NCI-H345 treated with DMSO at 0.1 percent for 48 hours (cell line): ENCODE results near the gene FCHSD2.

Experiments
- DNase-seq: peaks from one replicate; lab custom pipeline; 2025; ENCODE audit not compliant: unreplicated experiment; lab: John Stamatoyannopoulos, UW

Gene FCHSD2

DNA sequence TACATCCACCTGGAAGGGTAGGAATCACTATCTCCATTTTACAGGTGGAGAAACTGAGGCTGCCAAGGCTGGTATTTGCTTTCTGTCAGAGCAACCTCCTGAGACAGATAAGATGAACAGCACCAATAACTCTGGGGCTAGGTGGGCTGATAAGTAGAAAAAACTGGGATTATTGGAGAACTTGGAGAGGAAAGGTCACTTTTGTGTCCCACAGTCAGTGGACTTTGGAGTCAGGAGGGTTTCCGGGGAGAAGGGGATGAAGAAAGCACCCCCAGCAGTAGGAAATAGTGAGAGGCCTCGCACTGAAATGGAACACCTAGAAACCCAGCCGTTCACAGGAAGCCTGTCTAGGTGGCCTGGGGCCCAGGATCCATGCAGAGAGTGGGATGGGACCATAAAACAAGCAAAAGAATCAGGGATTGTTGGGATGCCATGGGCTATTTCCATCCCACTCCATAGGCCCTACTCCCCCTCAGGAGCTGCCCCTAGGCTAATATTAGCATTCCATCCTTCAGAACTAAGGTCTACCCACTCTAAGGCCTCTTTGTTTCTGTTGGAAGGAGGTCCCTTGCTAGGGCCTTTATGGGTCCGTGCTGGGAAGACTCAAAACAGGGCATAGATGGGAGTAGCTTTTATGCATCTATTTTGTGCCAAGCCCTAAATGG, 31.0 kb upstream of the FCHSD2 start:
- no peak for DNase-seq

DNA sequence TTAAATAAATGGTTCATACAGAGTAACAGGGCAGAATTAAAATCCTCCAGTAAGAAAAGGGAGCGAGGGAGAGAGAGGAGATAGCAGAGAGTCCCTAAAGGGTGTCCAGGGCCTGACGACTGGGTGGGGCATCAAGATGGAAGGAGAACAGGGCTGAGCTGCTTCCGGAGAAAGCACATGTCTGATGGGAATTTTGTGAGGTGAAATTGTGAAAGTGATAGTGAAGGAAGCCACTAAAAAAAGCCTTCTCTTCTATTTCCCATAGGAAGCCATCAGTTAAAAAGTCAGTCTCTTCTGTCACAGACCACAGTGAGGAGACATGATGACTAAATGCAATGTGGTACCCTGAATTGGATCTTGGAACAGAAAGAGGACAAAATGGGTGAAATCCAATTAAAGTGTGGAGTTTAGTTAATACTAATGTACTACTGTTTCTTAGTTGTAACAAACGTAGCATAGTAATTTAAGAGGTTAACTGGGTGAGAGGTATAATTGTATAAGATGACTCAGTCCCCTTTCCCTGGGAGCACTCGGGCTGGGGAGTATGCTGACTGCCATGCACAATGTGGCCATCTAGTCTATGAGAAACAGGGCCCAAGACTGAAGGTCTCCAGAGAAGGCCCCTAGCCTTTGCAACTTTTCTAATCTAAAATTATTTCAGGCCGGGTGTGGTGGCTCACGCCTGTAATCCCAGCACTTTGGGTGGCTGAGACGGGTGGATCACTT, 29.5 kb upstream of the FCHSD2 start:
- no peak for DNase-seq

DNA sequence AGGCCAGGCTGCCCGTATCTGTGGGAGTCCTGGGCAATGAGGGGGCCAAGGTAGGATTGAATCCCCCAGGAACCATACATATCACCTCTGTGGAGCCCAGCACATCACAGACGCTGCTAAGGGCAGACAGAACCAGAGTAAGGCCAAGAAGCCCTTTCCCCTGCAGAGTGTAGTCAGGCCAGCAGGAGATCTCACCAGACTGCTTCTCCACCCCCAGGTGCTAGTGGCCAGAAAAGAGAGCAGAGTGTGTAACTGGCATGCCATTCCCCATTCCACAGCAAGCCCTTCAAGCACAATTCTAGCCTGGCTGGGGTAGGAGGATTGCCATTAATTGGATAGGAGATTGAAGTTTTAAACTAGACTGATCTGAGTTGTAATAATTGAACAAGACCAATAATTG, 28.0 kb upstream of the FCHSD2 start:
- DNase-seq, result no peak

DNA sequence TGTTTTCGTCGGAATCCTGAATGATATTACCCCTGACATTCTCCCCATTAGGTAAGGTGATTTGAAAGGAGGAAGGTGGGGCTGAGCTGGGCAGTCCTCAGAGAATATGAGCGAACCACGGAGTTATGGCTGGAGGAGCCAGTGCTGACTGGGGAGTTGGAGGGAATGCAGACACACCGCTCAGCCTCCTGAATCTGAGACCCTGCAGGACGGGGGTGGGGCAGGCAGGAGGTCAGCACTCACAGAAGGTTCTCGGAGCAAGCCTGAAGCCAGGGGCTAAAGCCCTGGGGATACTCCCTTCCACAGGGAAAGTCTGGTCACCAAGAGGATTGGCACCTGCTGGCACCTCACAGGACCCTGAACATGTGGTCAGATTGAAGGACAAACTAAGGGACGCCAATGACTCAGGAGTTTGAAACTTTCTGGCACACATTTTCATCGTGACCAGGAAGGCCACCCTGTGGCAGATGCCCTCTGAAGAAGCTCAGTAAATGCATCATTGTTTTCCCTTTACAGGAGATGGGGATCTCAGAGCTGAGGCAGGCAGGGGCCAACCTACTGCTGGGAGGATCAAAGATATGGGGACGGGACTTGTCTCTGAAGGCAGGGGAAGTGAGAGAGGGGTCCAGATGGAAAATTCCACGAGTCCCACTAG, 26.9 kb upstream of the FCHSD2 start:
- no peak for DNase-seq

DNA sequence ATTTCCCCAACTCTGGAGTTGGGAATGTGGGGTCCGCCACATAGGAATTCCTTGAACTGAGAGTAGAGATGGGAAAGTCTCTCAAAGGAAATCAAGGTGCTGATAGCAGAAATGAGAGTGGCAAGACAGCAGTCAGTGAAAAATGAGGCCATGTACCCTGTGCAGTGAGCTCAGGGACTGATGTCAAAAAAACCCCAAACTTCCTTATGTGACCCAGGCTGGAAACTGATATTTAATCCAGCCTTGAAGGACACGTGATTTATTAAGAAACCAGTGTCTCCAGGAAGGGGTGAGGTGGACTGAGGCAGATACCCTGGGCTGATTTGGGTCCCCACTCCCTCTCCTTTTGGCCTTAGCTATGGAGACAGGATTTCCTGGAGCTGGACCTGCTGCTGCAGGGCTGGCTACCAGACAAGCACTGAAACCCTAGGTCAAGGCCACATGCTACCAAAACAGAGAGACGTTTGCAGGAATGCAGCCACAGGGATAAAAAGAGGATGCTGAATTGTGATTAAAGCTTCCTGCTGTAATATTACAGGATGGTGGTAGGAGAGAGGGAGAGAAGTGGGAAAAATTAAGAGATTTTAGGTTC, 25.3 kb upstream of the FCHSD2 start:
- no peak for DNase-seq

DNA sequence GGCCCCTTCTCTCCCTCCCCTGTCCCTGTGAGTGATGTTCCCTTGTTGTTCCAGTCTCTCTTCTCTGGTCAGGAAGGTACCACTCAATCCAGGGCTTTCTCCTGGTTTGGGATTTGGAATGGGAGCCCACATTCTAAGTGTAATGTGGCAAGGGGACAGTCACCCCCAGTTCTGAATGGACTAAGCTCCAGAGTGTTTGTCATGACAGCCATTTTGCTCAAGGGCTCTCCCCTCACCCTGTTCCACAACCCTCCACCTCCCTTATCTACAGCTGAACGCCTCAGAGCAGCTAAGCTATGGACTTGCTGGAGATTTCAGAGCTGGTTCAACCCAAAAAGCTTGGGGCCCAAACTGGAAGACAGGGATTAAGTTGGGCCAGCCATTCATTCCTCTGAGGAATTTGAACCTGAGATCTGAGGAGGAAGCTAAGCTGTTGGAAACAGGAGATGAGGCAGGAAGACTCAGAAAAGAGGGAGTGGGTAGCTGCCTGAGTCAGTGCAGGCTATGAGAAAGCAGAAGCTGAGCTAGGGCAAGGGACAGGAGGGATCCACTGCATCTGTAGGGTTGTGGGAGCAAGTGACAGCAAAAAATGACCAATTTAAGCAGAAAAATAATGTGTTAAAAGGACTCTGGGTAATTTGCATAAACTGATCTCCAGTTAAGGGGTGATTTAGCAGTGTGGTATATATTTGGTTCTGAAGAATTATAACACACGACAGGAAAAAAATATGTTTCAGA, 22.9 kb upstream of the FCHSD2 start:
- no peak for DNase-seq

DNA sequence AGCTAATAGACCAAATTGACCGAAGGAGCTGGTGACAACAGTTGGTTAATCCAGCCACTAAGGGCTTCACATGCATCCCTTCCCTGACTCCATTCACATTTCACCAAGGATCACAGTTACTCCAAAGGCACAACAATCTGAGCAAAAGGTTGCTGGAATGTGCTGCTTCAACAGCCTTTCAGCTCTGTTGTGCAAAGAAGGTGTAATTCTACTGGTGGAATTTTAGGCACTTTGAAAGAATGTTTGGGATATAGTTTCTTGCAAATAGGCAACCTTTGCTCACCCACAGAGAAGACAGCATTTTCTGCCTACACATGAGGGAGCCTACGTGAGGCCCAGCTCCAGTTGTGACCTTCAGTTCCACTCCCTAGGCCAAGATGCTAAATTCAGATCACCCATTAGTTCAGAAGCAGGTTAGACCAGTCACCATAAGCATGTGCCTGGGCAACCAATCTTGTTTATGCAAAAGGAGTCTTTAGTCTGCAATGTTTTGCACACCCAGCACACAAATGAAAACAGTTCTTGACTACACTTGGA, 21.6 kb upstream of the FCHSD2 start:
- DNase-seq, result no peak

DNA sequence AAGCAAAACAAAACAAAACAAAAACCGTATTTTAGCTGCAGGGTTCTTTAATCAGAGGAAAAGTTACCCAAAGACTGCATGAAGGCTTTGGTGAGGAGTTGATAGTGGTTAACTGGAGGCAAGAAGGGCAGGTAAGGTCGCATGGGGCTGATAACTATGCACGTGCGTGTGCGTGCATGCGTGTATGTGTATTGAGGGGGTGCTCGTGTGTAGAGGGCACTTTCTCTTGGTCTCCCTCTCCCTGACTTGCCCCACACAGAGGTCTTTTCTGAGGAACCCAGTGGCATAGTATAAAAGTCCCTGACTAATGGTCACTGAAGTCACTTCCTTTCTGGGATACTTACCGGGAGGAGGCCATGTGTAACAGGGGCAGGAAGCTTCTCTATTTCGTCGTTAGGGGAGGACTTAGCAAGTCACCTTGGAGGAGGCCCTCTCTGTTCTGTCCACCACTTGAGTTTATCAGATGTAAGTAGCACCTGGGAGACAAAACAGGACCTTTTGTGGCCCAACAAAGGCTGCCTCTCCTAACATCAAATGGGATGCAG, 20.1 kb upstream of the FCHSD2 start:
- no peak for DNase-seq

DNA sequence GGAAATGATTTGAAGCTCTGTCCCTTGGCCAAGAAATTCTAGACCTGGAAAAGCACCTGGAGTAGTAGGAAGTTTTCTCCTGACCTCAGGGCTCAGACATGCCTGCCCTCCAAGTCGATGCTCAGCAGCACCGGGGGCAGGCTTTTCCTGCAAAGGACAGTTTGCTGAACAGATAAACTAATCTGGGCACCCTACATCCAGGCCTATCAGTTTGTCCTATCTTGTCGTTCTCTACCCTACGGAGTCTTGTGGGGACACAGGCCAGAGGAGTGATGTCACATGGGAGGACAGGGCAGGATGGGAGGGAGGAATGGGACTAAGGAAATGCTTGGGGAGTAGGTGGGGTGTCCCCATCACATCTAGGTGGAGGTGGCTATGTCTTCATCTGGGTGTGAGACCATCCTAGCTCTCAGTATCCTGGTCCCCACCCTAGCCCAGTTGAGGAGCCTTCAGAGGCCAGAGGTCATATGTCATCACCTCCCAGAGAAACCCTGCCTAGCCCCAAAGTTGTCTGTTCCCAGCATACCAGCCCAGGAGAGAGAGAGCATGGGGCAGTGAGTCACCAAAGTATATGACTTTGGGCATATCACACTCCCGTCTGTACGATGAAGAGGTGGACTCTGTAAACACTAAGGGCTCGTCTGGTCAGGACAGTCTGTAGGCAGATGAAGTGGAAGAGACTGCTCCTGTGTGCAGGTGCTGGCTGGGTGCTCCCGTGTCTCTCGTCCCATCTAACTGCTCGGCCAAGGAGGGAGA, 18.1 kb upstream of the FCHSD2 start:
- no peak for DNase-seq

DNA sequence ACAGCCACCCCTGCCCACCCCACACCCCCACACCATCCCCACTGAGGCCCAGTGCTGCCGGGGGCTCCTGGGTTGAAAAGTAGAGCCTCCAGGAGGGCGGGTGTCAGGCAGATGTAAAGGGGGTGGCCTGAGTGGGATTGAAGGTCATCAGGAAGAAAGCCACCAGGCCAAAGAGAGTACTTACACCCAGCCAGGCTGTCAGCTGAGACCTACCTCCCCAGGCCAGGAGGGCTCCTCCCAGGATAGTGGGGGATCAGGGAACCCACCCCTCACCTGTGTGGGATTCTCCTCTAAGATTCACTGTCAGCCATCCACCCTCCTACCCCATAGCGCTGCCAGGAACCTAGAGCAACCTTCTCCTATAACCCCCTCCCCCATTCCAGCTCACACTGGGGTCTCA, 17.2 kb upstream of the FCHSD2 start:
- DNase-seq, result no peak

DNA sequence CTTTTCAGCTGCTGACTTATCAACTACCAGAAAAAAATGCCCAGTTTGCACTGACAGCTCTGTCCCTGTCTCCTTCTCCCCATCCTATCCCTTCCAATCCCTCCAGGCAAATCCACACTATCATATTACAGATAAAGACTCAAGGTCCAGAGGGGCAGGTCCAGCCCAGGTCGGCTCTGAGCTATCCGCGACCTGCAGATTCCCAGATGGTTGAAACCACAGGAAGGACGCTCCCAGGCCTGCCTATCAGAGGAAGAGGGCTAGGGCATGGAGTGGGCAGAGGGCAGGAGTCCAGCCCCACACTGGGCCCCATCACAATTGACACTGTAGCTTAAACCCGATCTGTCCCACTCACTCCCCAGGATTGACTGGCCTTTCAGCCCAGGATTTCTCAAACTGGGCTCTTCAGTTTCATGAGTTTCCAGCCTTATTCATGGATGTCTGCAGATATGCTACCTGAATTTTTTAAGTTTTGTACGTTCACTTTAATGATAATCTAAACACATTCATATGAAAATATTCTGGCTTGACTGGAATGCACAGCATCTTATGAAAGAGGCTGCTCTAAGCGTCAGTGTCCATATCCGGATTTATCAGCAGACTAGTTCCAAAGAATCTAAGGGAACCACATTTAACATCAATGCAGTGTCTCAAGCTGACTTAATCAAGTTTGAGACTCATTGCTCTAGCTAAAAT, 16.4 kb upstream of the FCHSD2 start:
- DNase-seq, result no peak

DNA sequence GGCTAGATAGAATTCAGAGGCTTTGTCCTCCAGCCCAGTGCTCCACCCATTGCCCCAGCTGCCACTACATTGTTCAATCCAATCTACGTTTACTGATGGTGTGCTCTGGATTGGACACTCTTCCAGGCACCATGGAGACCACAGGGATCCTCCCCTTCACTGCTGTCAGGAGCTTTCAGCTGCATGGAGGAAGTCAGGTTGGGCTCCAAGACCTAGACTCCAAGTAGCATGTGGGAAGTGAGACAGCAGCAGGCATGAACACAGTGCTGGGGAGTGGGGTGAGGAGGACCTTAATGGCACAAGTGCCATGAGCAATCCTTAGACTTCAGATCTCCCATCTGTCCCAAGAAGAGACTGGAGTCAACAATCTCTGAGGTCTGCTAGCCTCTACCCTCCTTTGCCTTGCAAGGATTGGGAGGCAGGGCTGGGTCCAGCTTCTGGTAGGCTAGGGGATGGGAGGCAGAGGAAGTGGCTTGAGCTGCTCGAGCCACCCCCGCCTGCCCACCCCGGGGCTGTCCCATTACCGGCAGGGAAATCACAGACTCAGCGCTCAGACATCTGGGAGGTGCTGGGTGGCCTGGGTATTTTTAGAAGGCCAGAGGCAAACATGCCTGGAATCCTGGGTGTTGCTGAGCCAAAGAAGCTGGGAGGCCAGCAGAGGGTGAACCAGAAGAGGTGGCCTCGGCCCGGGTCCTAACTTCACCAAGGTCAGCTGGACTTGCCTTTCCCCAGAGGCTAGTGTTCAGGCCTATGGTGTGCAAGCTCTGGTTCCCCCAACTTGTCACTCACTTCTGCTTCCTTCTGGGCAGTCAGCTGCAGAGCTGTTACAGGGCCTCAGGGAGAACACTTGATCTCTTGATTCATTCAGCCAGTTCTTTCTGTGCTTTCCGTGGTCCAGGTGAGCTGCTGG, 15.2 kb upstream of the FCHSD2 start:
- no peak for DNase-seq

DNA sequence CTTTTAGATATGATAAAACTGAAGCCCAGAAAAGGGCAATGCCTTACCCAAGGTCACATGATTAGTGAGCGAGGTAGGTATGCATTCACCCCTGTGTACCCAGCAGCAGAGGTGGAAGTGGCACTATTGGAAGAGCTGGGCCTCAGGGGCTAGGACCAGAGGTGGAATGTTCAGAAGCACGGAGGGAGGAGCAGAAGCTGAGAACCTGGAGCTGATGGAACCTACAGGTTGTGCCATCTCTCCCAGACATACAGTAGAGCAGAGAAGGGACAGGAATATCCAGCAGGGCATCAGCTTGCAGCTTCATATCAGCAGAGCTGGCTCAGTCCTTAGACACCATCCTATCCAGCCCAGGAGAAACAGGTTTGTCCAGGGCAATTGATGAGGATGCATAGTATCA, 14.6 kb upstream of the FCHSD2 start:
- no peak for DNase-seq

DNA sequence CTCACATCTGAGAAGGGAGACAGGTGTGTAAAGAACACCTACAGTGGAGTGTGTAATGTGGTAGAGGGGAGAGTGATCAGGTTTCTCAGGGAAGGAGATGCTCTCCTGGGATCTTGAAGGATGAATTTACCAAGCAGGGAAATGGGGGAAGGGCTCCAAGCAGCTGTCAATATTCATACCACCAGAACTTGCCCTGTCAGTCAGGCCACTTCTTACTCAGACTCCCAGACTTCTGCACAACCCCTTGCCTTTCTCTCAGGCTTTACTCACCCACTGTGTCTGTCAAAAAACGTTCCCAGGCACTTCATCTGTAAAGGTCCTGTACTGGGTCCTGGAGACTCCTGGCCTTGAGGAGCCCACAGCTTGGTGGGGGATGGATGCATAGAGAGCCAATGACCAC, 14.0 kb upstream of the FCHSD2 start:
- DNase-seq, result no peak

DNA sequence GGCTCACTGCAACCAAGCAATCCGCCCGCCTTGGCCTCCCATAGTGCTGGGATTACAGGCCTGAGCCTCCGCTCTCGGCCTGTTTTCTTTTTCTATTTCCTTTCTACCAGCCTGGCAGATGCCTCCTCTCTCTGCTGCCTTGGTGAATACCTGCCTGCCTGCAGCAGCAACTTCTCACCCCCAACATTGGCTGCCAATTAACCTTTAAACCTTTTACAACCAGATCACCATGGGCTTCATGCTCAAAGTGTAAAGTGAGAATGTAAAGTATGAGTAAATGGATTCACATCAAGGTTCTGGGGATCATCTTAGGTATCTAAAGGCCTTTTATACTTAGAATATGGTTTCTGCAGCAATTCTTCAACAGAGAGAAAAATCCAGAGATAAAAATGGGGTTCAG, 13.0 kb upstream of the FCHSD2 start:
- DNase-seq, result no peak

DNA sequence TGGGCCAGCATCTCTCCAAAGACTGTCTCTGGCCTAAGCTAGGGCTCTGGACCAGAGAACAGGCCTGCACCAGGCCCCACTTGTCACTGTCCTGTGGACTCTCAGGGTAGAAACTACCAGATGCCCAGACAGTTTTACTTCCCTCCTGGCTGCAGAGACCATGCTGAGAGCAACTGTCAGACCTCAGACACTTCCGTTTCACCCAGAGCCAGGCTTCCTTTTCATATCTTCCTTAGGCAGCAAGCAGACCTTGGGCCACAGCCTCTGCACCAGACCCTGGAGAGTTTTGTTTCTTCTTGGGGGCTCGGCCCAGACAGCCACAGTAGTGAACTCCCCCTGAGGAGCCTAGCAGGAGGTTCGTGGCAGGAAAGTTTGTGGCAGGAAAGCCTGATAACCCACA, 12.1 kb upstream of the FCHSD2 start:
- DNase-seq, result no peak

DNA sequence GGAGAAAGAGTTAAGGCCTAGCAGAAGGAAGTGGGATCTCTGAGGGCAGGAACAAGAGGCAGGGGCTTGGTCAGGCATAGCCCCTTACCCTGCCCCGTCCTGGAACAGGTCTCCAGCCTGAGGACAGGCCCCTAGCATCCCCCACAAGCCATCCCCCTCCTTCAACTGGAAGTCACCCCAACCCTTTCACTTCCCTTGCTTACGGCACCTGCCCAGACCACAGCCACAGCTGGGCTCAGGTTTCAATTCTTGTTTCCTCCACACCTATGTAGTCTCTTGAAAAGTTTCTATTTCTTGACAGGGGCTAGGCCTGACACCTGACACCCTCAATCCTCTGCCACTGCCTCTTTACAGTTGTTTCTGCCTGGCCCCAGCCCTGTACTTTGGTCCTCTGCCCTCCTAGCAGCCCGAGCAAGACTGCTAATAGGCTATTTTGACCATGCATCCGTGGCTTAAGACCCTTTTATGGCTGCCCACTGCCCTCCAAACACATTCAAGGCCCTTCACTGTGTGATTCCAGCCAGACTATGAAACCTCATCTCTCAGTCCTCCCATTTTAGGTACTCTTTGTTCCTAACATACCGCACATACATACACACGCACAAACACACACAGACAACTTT, 10.9 kb upstream of the FCHSD2 start:
- no peak for DNase-seq
